Pancreas (tissue), 10 donors: ENCODE data around the gene CLDN7. TPM values are rescaled to one million over a fixed set of nuclear protein-coding genes. Genes with fewer than 3 reads are reported as not detected.
A peak's percentile ranks its signal among the peaks of the same experiment; 100 is the strongest.

ENCODE experiments used
- ATAC-seq, 4 donors: fragments of 200-7000 bp; cut with Tn5 transposase; one replicate each; pipeline versions ENCODE4 v1.8.0 to v1.9.1; 2020; ENCODE audit warnings: mild to moderate bottlenecking in 4 of 4, moderate library complexity in 4 of 4
- DNase-seq, 6 donors: peaks; one replicate each; pipeline ENCODE4 v3.0.0-alpha.2; 2020
- FAIRE-seq: peaks from 2 replicates; lab custom pipeline; 2012; peaks lifted over from hg19 to GRCh38; lab: Jason Lieb, UNC
- H3K27ac ChIP-seq, 4 donors: fragments of 200-600 bp; sonication (generic); 1 replicate in 3 of 4; 2 replicates in 1 of 4; pipeline versions ENCODE4 v1.5.0 to v1.8.0; 2020
- H3K27me3 ChIP-seq, 4 donors: fragments of 200-600 bp; one replicate each; pipeline ENCODE4 v1.8.0; 2021
- H3K36me3 ChIP-seq, 3 donors: fragments of 200-600 bp; sonication (generic) in 1 of 3; one replicate each; pipeline versions ENCODE4 v1.5.0 to v1.8.0; 2020 to 2021
- H3K4me1 ChIP-seq, 3 donors: fragments of 200-600 bp; one replicate each; pipeline ENCODE4 v1.8.0; 2021
- H3K4me3 ChIP-seq, 4 donors: fragments of 200-600 bp; sonication (generic) in 2 of 4; one replicate each; pipeline versions ENCODE4 v1.5.0 to v1.8.0; 2020 to 2021
- H3K9me3 ChIP-seq, 4 donors: fragments of 200-600 bp; one replicate each; pipeline ENCODE4 v1.8.0; 2021
- CTCF ChIP-seq, 4 donors: fragments of 200-600 bp; sonication (generic) in 3 of 4; IDR thresholded peaks; one replicate each; pipeline versions ENCODE4 v1.5.0 to v1.8.0; 2021; ENCODE audit warnings: antibody characterized with exemption in 4 of 4
- WGBS, 2 donors: extraction: QIAGEN DNeasy Blood & Tissue Kit; methylation state at CpG; one replicate each; pipeline ENCODE4 v1.1.7; 2013; 5-methylcytosine and 5-hydroxymethylcytosine counted together
- intact Hi-C, 3 donors: fragments of 100-400 bp; cut with DNase I; formaldehyde crosslinking; loops; one replicate each; pipeline versions ENCODE4 v1.11.1 to v1.14.2; 2022
- polyA plus RNA-seq, 2 donors: library from polyadenylated mRNA; stranded (reverse); fragments of 200-250 nt; gene quantifications; one replicate each; pipeline ENCODE4 v1.2.3, GENCODE V29; 2013
- total RNA-seq, 6 donors: library from RNA; stranded (reverse); fragmentation: NEBNext Ultra II Directional in 4 of 6; extraction: Animal tissue kit (Norgen Biotek cat#: 25700) in 4 of 6; gene quantifications; one replicate each; pipeline versions ENCODE4 v1.2.1 to v1.2.4, GENCODE V29; 2021 to 2023
- donor health status: healthy with polysubstance abuse.
- donor health status: DM: no; HTN: no; CAD: no; lungs with moderate emphysema.
- donor health status: DM: no; HTN: no; CAD: no.
- donor health status: control.
- donor health status: control.
- donor health status: Bipolar disorder and iron deficiency.
- donor health status: DM: yes; HTN: yes; CAD: no.
- donor health status: DM: no; HTN: no; CAD: no.
- donor health status: DM: no; HTN: no; CAD: no.
- donor health status: DM: yes; HTN: yes; CAD: no.

Gene CLDN7
- total and polyA plus RNA-seq, 8 donors = 49.1 to 89.7 (median 62.4) TPM

GRCh38 chr17:7220593-7221277 lies 41.5 kb downstream of the CLDN7 start:
- no peaks in the 10 kb centered on the region for H3K27me3 ChIP-seq
- peak overlapping the region; percentile 97 to 100 (median 100) for H3K27ac ChIP-seq
- TF ChIP-seq CTCF (IDR thresholded peaks at IDR 0.05) = no peak
- no peaks in the 10 kb centered on the region for H3K9me3 ChIP-seq
- intact Hi-C loops = no loop called here
- WGBS, 2 donors = 7 to 10% methylated on average over 11 of the region's 11 CpGs
- H3K36me3 ChIP-seq = peaks cover 11 to 43% (median 16%) of the 10 kb centered on the region in 3 donors
- peak in 5 of 6 donors; percentile 67 to 87 (median 74) for DNase-seq
- peak; percentile 20 to 55 (median 43) for ATAC-seq
- peaks cover 12 to 25% (median 14%) of the 10 kb centered on the region in 3 donors for H3K4me1 ChIP-seq
- FAIRE-seq = no peak
- peak overlapping the region; percentile 45 to 100 (median 94) for H3K4me3 ChIP-seq

DNA sequence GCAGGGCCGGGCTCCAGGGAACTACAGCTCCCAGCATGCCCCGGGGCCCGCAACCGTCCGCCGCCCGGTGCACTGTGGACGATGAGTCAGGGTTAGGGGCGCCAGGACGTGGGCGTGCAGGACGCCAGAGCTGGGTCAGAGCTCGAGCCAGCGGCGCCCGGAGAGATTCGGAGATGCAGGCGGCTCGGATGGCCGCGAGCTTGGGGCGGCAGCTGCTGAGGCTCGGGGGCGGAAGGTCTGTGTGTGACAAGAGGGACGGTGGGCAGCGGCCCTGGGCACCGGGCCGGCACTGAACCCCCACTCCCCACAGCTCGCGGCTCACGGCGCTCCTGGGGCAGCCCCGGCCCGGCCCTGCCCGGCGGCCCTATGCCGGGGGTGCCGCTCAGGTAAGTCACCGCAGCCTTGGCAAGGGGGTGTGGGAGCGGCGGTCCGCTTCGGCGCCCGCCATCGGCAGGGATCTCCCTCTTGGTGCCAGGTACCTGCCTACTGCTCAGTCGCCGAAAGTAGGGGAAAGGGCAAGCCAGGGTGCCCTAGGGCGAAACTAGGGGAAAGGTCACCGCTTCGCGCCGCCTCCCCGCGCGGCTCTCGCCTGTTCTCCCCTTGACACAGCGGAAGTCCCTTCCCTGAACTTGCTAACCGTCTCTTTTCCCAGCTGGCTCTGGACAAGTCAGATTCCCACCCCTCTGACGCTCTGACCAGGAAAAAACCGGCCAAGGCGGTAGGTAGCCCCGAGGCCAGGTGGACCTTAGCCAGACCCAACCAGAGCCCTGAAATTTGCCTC lies 42.3 kb downstream of the CLDN7 start, which contains the start of the genes ACADVL and DLG4:
Gene ACADVL (plus strand): TSS at position 127 of the 781 bp plus-strand sequence. CDS start 47 bp downstream, at position 174.
Gene DLG4 (minus strand): TSS at position 25 of the 781 bp plus-strand sequence.
- Histone ChIP-seq H3K27me3 (no peaks in the 10 kb centered on the region), H3K4me1 (peaks cover 12 to 25% (median 14%) of the 10 kb centered on the region in 3 donors), H3K27ac (peak within 1 kb of the TSS; percentile 97 to 100 (median 100)), H3K4me3 (peak within 1 kb of the TSS; percentile 45 to 100 (median 94)), H3K36me3 (peaks cover 11 to 36% (median 16%) of the 10 kb centered on the region in 3 donors), H3K9me3 (no peaks in the 10 kb centered on the region)
- DNase-seq (peak; percentile 89 to 97 (median 94)), FAIRE-seq (peak; percentile 29), ATAC-seq (peak; percentile 77 to 84 (median 83))
- intact Hi-C loops = no loop called here
- 0 to 1% methylated on average over 46 to 63 of the region's 63 CpGs for WGBS, 2 donors
- no peak for TF ChIP-seq CTCF (IDR thresholded peaks at IDR 0.05)

GRCh38 chr17:7219229-7219811 lies 43.0 kb downstream of the CLDN7 start:
- 17 to 18% methylated on average over 12 of the region's 12 CpGs for WGBS, 2 donors
- intact Hi-C loops = no loop called here
- H3K27ac ChIP-seq = peak overlapping the region; percentile 97 to 100 (median 100)
- H3K4me3 ChIP-seq = peak overlapping the region; percentile 45 to 100 (median 94)
- peaks cover 12 to 25% (median 14%) of the 10 kb centered on the region in 3 donors for H3K4me1 ChIP-seq
- DNase-seq = no peak
- H3K36me3 ChIP-seq = peaks cover 11 to 32% (median 16%) of the 10 kb centered on the region in 3 donors
- FAIRE-seq = no peak
- TF ChIP-seq CTCF (IDR thresholded peaks at IDR 0.05) = no peak
- H3K27me3 ChIP-seq = no peaks in the 10 kb centered on the region
- ATAC-seq = no peak
- no peaks in the 10 kb centered on the region for H3K9me3 ChIP-seq

- ATAC-seq = no peak
- Histone ChIP-seq H3K4me1 (peaks cover 12 to 25% (median 14%) of the 10 kb centered on the region in 3 donors), H3K9me3 (no peaks in the 10 kb centered on the region), H3K27me3 (no peaks in the 10 kb centered on the region), H3K36me3 (peaks cover 11 to 26% (median 16%) of the 10 kb centered on the region in 3 donors), H3K4me3 (no peak overlapping the region), H3K27ac (no peak overlapping the region)
- no peak for FAIRE-seq
- intact Hi-C loops = no loop called here
- TF ChIP-seq CTCF (IDR thresholded peaks at IDR 0.05) = no peak
- peak in 2 of 6 donors; percentile 38 to 48 for DNase-seq
- WGBS, 2 donors = 76 to 95% methylated on average over 5 to 6 of the region's 6 CpGs
Observed at GRCh38 chr17:7218758-7219157, 43.5 kb downstream of the CLDN7 start.
